Measurements from ENCODE around the gene ESR2. TPM values are rescaled to one million over a fixed set of nuclear protein-coding genes. Genes with fewer than 3 reads are reported as not detected.

The ESR2 gene
- total and polyA plus RNA-seq, 2 of the 8 experiments (the other 6 are each of a cell fraction or from before 2014, with no cell fraction given) = 0.19 to 0.23 TPM

DNA sequence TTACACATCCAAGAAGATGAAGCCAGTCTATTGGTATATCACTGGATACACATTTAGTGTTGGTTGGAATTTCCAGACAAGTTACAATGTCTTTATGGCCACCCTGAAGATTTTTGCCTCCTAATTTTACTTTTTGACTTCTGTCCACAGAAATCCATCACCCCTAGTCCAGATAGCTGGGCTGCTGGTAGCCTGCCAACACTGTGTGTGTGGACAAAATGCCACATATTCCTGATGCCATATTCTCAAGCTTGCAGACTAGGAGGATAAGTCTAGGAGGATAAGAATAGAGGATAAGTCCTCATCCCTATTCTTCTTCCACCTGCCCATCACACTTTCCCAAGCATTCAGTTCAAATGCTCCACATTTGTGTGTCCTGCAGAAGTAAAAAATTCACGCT, 4.6 kb downstream of the ESR2 start:
- Histone ChIP-seq H4K5ac (ENCODE audit: insufficient read length, low read depth, low read length) (no peak overlapping the region), H2BK20ac (ENCODE audit: low read length) (no peak overlapping the region)
- CTCF ChIA-PET (ENCODE audit: partially characterized antibody) = interaction anchor here (0.6 to 1.8 kb wide), 3 partner anchors 8 to 71 kb away, joined by 3 to 5 read pairs (median 4); no protein-coding TSS in a partner anchor

More for the DNA sequence above, 4.6 kb downstream of the ESR2 start:
- Histone ChIP-seq H3K36me3 (ENCODE audit: control insufficient read depth in 2 of 4, insufficient read depth in 4 of 4, low read length in 3 of 4) (no peaks in the 10 kb centered on the region), H3K9me3 (ENCODE audit: insufficient read depth in 2 of 2, low read depth in 1 of 2, low read length in 1 of 2) (no peaks in the 10 kb centered on the region), H3K23me2 (ENCODE audit: low read depth, low read length) (peaks cover 9% of the 10 kb centered on the region; the same call in 1 of the 2 replicates), H4K20me1 (replicated peaks in 1 of 2; ENCODE audit: control insufficient read depth in 1 of 2, insufficient read depth in 2 of 2, low read length in 2 of 2) (no peaks in the 10 kb centered on the region), H3K4me3 (ENCODE audit: extremely low read depth in 1 of 4, insufficient read depth in 2 of 4, low read depth in 3 of 4, low read length in 4 of 4) (no peak overlapping the region), H3K23ac (ENCODE audit: insufficient read length) (no peak overlapping the region), H2AK5ac (ENCODE audit: low read depth, low read length) (no peak overlapping the region), H3K27me3 (replicated peaks in 1 of 4; ENCODE audit: control insufficient read depth in 3 of 4, extremely low read depth in 1 of 4, insufficient read depth in 3 of 4, low read length in 3 of 4) (peaks cover 0 to 18% (median 15%) of the 10 kb centered on the region in 4 experiments; a peak in 6 of 7 replicates), H2AFZ (ENCODE audit: low read length) (no peak overlapping the region), H3K14ac (ENCODE audit: insufficient read length) (no peak overlapping the region), H3K56ac (replicated peaks; ENCODE audit: insufficient read length, low read depth, low read length) (no peak overlapping the region), H3K4ac (replicated peaks; ENCODE audit: insufficient read length, low read depth, low read length) (no peak overlapping the region), H3K4me2 (ENCODE audit: insufficient read depth in 1 of 2, low read depth in 2 of 2, low read length in 2 of 2) (no peak overlapping the region), H2BK120ac (replicated peaks; ENCODE audit: low read depth, low read length) (no peak overlapping the region), H3K79me1 (ENCODE audit: low read depth, low read length) (no peaks in the 10 kb centered on the region), H4K91ac (replicated peaks; ENCODE audit: insufficient read length, low read length) (no peak overlapping the region), H2BK12ac (ENCODE audit: low read depth, low read length) (no peak overlapping the region), H4K8ac (ENCODE audit: extremely low read depth, insufficient read depth, low read length) (no peak overlapping the region), H3K18ac (ENCODE audit: extremely low read depth, low read length) (no peak overlapping the region), H2BK15ac (ENCODE audit: low read length) (no peak overlapping the region), H3K79me2 (ENCODE audit: control insufficient read depth in 1 of 2, insufficient read depth in 2 of 2, low read length in 2 of 2) (no peaks in the 10 kb centered on the region), H3K4me1 (replicated peaks in 1 of 4; ENCODE audit: control insufficient read depth in 3 of 4, insufficient read depth in 4 of 4, low read length in 3 of 4) (peaks cover 0 to 2% (median 2%) of the 10 kb centered on the region in 4 experiments; a peak in 3 of 7 replicates), H2BK5ac (ENCODE audit: low read depth, low read length) (no peak overlapping the region), H3K9ac (replicated peaks in 1 of 4; ENCODE audit: extremely low read depth in 1 of 4, low read depth in 3 of 4, low read length in 3 of 4) (no peak overlapping the region), H3K27ac (ENCODE audit: low read depth, low read length) (no peak overlapping the region)
- no peak for DNase-seq (ENCODE audit: low read depth in 1 of 2, low spot score in 2 of 2)
- TF ChIP-seq ZNF274 (IDR thresholded peaks at IDR 0.05; ENCODE audit: borderline replicate concordance, extremely low read depth, low read length) (no peak), EGR1 (IDR thresholded peaks at IDR 0.05; ENCODE audit: borderline replicate concordance, low read depth, low read length) (no peak), BRCA1 (IDR thresholded peaks at IDR 0.05; ENCODE audit: low read depth, low read length) (no peak), SP4 (IDR thresholded peaks at IDR 0.05; ENCODE audit: low read length) (no peak)
- FAIRE-seq = no peak
- 87% methylated on average over 1 of the region's 1 CpG; no CpG with 5 or more reads in 1 of the 2 experiments for WGBS, 2 experiments (ENCODE audit: extremely low coverage in 1 of 2, insufficient coverage in 1 of 2, insufficient read length in 1 of 2, insufficient replicate concordance in 2 of 2, low coverage in 1 of 2, low lambda C conversion rate in 2 of 2, missing lambda C conversion rate in 1 of 2)
- POLR2A ChIA-PET (ENCODE audit: partially characterized antibody) = no interaction called here
